Lower lobe of right lung (tissue), 2 donors: ENCODE measurements around the gene SNAP23. TPM values are rescaled to one million over a fixed set of nuclear protein-coding genes. Genes with fewer than 3 reads are reported as not detected.

Source experiments
- ATAC-seq, 2 donors: fragments of 200-7000 bp; cut with Tn5 transposase; one replicate each; pipeline ENCODE4 v1.9.1; 2020 to 2022; ENCODE audit warnings: mild to moderate bottlenecking in 2 of 2, moderate library complexity in 2 of 2
- DNase-seq: peaks from one replicate; pipeline ENCODE4 v3.0.0-alpha.2; 2020
- H3K27ac ChIP-seq: fragments of 200-600 bp; one replicate; pipeline ENCODE4 v1.8.0; 2022
- H3K27me3 ChIP-seq: fragments of 200-600 bp; one replicate; pipeline ENCODE4 v1.8.0; 2022; ENCODE audit warnings: low read depth
- H3K36me3 ChIP-seq: fragments of 200-600 bp; one replicate; pipeline ENCODE4 v1.8.0; 2022; ENCODE audit warnings: mild to moderate bottlenecking
- H3K4me1 ChIP-seq: fragments of 200-600 bp; one replicate; pipeline ENCODE4 v1.8.0; 2022
- H3K4me3 ChIP-seq: fragments of 200-600 bp; one replicate; pipeline ENCODE4 v1.8.0; 2022; ENCODE audit warnings: mild to moderate bottlenecking
- H3K9me3 ChIP-seq: fragments of 200-600 bp; one replicate; pipeline ENCODE4 v1.8.0; 2022
- CTCF ChIP-seq: fragments of 200-600 bp; IDR thresholded peaks from one replicate; pipeline ENCODE4 v1.8.0; 2022; ENCODE audit warnings: antibody characterized with exemption, mild to moderate bottlenecking
- intact Hi-C: fragments of 100-400 bp; cut with DNase I; formaldehyde crosslinking; loops from one replicate; pipeline ENCODE4 v1.11.0; 2022
- total RNA-seq: library from RNA; stranded (reverse); fragmentation: NEBNext Ultra II Directional; extraction: Animal tissue kit (Norgen Biotek cat#: 25700); gene quantifications from one replicate; pipeline ENCODE4 v1.2.1, GENCODE V29; 2021
- donor health status: DM: no; HTN: yes; CAD: no; lungs with severe emphysema.

SNAP23 gene
- total RNA-seq, 1 donor from 2014 or later = 79.3 TPM

- peak; percentile 12 for TF ChIP-seq CTCF
- Histone ChIP-seq H3K27me3 (no peaks in the 10 kb centered on the region), H3K9me3 (no peaks in the 10 kb centered on the region), H3K27ac (peak overlapping the region; percentile 78), H3K36me3 (peaks cover 4% of the 10 kb centered on the region), H3K4me3 (peak overlapping the region; percentile 52), H3K4me1 (peaks cover 61% of the 10 kb centered on the region)
- peak; percentile 93 for DNase-seq
- ATAC-seq = peak; percentile 96 to 97
- intact Hi-C loops = no loop called here
These were observed 85.9 kb downstream of the SNAP23 start for GRCh38 chr15:42581272-42581730.

Other genes with a start within 250 kb of the SNAP23 start
- gene GANC, start 222.4 kb upstream of the SNAP23 start, total RNA-seq = 122 TPM
- gene TMEM87A, start 222.2 kb upstream of the SNAP23 start, total RNA-seq = 129 TPM
- 47.2 TPM for gene CAPN3, start 136.1 kb upstream of the SNAP23 start, total RNA-seq
- 92.2 TPM for gene ZNF106, start 4.5 kb upstream of the SNAP23 start, total RNA-seq
- 23.7 TPM for gene LRRC57, start 53.2 kb downstream of the SNAP23 start, total RNA-seq
- 21.4 TPM for gene HAUS2, start 53.2 kb downstream of the SNAP23 start, total RNA-seq
- gene STARD9, start 80.0 kb downstream of the SNAP23 start, total RNA-seq = 21.9 TPM
- gene CDAN1, start 241.5 kb downstream of the SNAP23 start, total RNA-seq = 11.3 TPM